Measurements from ENCODE around the gene EXOC4.
"Not testable (repeated sequence)": the region's sequence is repeated elsewhere in the genome, so short reads cannot be mapped to it uniquely, and the experiment has no call there.

The EXOC4 gene

DNA sequence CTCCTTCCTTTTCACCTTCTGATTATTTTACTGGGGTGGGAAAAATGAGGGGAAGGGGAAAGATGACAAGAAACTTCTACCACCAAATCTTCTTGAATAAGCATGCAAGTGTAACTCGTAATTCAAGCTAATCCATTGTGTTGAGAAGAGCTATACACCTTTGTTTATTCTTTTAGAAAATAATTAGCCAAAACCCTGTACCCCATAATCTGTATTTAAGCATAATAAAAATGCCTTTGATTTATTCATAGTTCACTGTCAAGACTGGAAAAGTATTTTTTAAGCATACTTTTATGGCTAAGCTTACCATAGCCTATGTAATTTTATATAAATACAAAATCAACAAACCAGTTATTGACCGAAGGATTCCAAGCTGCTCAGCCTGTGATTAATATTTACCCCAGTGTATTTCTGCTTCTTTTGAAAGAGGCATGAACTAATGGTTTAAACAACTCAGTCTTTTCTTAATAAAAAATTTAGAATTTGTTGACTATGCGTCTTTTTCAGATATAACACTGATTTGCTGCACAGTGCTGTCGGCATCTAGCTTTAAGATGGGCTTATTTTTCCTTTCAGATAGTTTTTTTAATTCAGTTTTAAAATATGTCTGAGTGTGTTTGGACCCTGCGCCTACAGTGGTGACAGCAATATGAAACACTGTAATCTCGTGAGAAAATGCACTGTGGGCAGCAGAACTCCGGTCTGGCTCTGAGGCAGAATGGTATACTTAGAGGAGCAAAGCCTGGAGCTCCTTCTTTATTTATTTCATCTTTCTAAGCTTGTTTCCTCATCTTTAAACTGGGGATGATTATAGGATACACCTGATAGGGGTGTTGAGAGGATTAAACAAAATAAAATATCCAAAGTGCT is 635.4 kb downstream of the EXOC4 start:
- H3K27me3 ChIP-seq (ENCODE audit: insufficient read depth, low read length): no peaks in the 10 kb centered on the region
- H3K4me1 ChIP-seq (ENCODE audit: insufficient read depth, low read length): no peaks in the 10 kb centered on the region
- no peaks in the 10 kb centered on the region for H3K9me3 ChIP-seq (ENCODE audit: low read length)
- H3K36me3 ChIP-seq (ENCODE audit: insufficient read depth, low read length): no peaks in the 10 kb centered on the region
- no peak overlapping the region for H3K4me3 ChIP-seq (ENCODE audit: low read length)
- no peak overlapping the region for H2AFZ ChIP-seq (ENCODE audit: low read depth, low read length)

DNA sequence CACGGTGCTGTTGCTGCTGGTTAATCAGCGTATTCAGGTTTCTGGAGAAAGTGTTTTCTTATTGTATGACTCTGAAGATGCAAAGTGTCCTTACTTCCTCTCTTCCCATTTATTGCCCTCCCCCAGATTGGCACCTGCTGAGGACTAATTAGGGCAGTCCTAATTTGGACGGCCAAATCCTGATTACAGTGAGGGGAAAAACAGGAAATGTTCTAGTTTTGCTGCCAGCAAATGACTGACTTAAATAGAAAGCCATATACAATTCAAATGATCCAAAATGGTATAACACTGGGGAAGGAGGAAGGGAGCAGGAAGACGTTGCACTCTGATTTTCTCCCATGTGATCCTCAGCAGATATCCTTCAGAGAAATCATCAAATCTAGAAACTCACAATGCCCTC is 651.9 kb downstream of the EXOC4 start:
- Histone ChIP-seq H3K36me3 (ENCODE audit: insufficient read depth, low read length) (no peaks in the 10 kb centered on the region), H3K4me3 (ENCODE audit: low read length) (no peak overlapping the region), H3K4me1 (ENCODE audit: insufficient read depth, low read length) (no peaks in the 10 kb centered on the region), H3K27me3 (ENCODE audit: insufficient read depth, low read length) (no peaks in the 10 kb centered on the region), H2AFZ (ENCODE audit: low read depth, low read length) (no peak overlapping the region), H3K9me3 (ENCODE audit: low read length) (no peaks in the 10 kb centered on the region)

DNA sequence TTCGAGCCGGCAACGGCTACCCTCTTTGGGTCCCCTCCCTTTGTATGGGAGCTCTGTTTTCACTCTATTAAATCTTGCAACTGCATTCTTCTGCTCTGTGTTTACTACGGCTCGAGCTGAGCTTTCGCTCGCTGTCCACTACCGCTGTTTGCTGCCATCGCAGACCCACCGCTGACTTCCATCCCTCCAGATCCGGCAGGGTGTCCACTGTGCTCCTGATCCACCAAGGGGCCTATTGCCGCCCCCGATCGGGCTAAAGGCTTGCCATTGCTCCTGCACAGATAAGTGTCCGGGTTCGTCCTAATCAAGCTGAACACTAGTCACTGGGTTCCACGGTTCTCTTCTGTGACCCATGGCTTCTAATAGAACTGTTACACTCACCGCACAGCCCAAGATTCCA is 653.7 kb downstream of the EXOC4 start:
- H3K4me1 ChIP-seq (ENCODE audit: insufficient read depth, low read length); H2AFZ ChIP-seq (ENCODE audit: low read depth, low read length); H3K27me3 ChIP-seq (ENCODE audit: insufficient read depth, low read length); H3K36me3 ChIP-seq (ENCODE audit: insufficient read depth, low read length); H3K9me3 ChIP-seq (ENCODE audit: low read length); H3K4me3 ChIP-seq (ENCODE audit: low read length): not testable (repeated sequence)

DNA sequence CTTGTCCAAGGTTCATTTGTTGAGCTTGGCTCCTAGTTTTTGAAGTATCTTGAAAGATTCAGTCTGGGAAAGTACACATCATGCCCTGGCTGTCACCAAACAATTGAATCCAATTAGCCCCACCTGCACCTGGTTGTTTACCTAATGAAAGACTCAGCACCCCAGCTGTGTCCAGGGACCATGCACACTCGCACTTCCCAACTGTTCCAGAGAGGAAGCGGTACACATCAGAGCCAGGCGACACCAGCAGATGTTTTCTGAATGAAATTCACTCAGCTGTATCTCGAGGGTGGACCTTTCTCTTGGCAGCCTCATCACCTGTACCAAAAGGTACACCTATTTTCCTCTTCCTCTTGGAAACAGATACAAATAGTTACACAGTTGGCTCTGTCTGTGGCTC is 657.9 kb downstream of the EXOC4 start:
- no peak overlapping the region for H2AFZ ChIP-seq (ENCODE audit: low read depth, low read length)

DNA sequence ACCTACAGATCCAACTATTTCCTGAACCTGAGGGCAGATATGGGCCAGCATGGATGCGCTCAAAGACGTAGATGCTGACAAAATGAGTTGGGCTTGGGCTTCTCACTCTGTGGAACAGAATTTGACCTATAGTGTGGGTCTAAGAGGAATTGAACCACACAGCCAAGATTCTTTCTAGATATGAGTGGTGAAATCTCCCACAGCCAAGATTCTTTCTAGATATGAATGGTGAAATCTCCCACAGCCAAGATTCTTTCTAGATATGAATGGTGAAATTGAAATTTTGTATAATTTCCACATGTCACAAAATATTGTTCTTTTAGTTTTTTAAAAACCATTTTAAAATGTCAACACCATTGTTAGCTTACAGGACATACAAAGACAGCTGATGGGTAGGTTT is 658.8 kb downstream of the EXOC4 start:
- Histone ChIP-seq H2AFZ (ENCODE audit: low read depth, low read length) (no peak overlapping the region), H3K4me3 (ENCODE audit: low read length) (no peak overlapping the region), H3K36me3 (ENCODE audit: insufficient read depth, low read length) (no peaks in the 10 kb centered on the region), H3K9me3 (ENCODE audit: low read length) (no peaks in the 10 kb centered on the region), H3K27me3 (ENCODE audit: insufficient read depth, low read length) (no peaks in the 10 kb centered on the region), H3K4me1 (ENCODE audit: insufficient read depth, low read length) (no peaks in the 10 kb centered on the region)

More for the DNA sequence above, 657.9 kb downstream of the EXOC4 start:
- Histone ChIP-seq H3K27me3 (ENCODE audit: insufficient read depth, low read length) (no peaks in the 10 kb centered on the region), H3K9me3 (ENCODE audit: low read length) (no peaks in the 10 kb centered on the region), H3K4me1 (ENCODE audit: insufficient read depth, low read length) (no peaks in the 10 kb centered on the region), H3K36me3 (ENCODE audit: insufficient read depth, low read length) (no peaks in the 10 kb centered on the region), H3K4me3 (ENCODE audit: low read length) (no peak overlapping the region)

DNA sequence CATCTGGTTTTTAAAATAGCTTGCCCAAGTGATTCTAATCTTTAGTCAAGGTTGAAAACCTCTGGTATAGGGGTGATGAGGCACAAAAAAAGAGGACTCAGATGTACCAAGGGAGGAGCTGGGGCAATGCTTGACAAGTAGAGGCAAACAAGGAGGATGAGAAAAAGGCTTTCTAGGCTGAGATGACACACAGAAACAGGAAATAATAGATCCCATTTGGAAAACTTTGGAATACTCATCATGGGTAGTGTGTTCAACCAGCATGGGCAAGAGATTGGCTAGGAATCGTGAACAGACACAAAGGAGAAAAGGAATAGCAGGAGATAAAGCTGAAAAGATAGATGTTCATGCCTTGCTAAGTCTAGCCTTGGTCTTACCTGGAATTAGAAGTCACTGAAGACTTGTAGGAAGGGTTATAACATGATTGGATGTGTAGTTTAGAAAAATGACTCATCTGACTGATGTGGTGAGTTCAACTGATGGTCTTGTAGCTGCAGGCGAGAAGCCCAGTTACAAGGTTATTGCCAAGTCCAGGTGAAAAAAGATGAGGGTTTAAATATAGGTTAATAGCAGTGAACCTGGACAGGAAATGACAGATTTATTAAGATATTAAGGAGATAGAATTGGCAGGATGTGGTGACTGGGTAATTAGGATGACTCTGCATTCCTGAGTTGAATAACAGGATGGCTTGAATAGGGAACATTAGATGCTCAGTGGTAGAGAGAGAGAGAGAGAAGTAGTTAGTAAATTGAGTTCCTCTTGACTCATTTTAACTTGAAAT is 660.2 kb downstream of the EXOC4 start:
- Histone ChIP-seq H2AFZ (ENCODE audit: low read depth, low read length) (no peak overlapping the region), H3K36me3 (ENCODE audit: insufficient read depth, low read length) (no peaks in the 10 kb centered on the region), H3K4me3 (ENCODE audit: low read length) (no peak overlapping the region), H3K9me3 (ENCODE audit: low read length) (no peaks in the 10 kb centered on the region), H3K27me3 (ENCODE audit: insufficient read depth, low read length) (no peaks in the 10 kb centered on the region), H3K4me1 (ENCODE audit: insufficient read depth, low read length) (no peaks in the 10 kb centered on the region)

DNA sequence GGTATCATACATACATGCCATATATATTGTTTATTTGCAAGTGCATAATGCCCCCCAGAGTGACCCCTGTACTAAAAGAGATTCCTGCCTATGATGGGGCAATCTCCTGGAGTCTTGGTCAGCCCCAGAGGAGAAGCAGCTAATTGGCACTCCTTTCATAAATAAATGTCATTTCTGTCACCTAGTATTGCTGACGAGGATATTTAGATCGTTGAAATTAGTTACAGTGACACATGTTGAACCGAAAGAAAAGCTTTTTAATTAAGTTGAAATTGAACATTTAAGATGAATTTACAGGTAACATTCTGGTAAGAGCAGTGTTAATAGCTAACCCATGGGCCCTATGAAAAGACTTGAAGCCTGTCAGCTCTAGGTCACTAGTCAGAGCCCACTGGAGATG is 663.7 kb downstream of the EXOC4 start:
- no peaks in the 10 kb centered on the region for H3K4me1 ChIP-seq (ENCODE audit: insufficient read depth, low read length)
- H3K9me3 ChIP-seq (ENCODE audit: low read length): peaks cover 5% of the 10 kb centered on the region
- H3K27me3 ChIP-seq (ENCODE audit: insufficient read depth, low read length): no peaks in the 10 kb centered on the region
- no peak overlapping the region for H2AFZ ChIP-seq (ENCODE audit: low read depth, low read length)
- H3K4me3 ChIP-seq (ENCODE audit: low read length): no peak overlapping the region
- peaks cover 2% of the 10 kb centered on the region for H3K36me3 ChIP-seq (ENCODE audit: insufficient read depth, low read length)

DNA sequence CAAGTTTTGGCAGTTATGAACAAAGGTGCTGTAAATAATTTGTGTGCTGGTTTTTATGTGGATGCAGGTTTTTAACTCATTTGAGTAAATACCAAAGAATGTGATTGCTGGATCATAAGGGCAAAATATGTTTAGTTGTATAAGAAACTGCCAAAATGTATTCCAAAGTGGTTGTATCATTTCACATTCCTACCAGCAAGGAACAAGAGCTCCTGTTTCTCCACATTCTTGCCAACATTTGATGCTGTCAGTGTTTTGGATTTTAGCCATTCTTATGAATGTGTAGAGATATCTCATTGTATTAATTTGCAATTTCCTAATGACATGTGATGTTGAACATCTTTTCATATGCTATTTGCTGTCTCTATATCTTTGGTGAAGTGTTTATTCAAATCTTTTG is 666.9 kb downstream of the EXOC4 start:
- peaks cover 2% of the 10 kb centered on the region for H3K4me1 ChIP-seq (ENCODE audit: insufficient read depth, low read length)
- no peak overlapping the region for H3K4me3 ChIP-seq (ENCODE audit: low read length)
- H3K36me3 ChIP-seq (ENCODE audit: insufficient read depth, low read length): peaks cover 2% of the 10 kb centered on the region
- H2AFZ ChIP-seq (ENCODE audit: low read depth, low read length): no peak overlapping the region
- H3K27me3 ChIP-seq (ENCODE audit: insufficient read depth, low read length): no peaks in the 10 kb centered on the region
- peaks cover 5% of the 10 kb centered on the region for H3K9me3 ChIP-seq (ENCODE audit: low read length)

DNA sequence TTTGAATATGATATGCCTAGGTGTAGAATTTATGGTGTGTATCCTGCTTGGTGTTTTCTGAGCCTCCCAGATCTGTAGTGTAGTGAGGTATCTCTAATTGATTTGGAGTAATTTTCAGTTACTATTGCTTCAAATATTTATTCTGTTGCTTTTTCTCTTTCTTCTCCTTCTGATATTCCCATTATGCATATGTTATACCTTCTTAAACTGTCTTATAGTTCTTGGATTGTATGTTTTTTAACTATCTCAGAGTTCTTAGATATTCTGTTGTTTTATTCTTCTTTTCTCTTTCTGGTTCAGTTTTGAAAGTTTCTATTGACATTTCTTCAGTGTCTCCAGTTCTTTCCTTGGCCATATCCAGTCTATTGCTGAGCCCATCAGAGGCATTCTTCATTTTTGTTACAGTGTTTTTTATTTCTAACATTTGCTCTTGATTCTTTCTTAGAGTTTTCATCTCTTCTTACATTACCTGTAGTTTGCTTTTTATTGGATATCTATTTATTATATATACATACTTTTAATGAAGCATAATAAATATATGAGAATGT is 668.8 kb downstream of the EXOC4 start:
- Histone ChIP-seq H3K4me3 (ENCODE audit: low read length) (no peak overlapping the region), H3K4me1 (ENCODE audit: insufficient read depth, low read length) (peaks cover 9% of the 10 kb centered on the region), H2AFZ (ENCODE audit: low read depth, low read length) (no peak overlapping the region), H3K9me3 (ENCODE audit: low read length) (peaks cover 5% of the 10 kb centered on the region), H3K36me3 (ENCODE audit: insufficient read depth, low read length) (peaks cover 2% of the 10 kb centered on the region), H3K27me3 (ENCODE audit: insufficient read depth, low read length) (no peaks in the 10 kb centered on the region)

DNA sequence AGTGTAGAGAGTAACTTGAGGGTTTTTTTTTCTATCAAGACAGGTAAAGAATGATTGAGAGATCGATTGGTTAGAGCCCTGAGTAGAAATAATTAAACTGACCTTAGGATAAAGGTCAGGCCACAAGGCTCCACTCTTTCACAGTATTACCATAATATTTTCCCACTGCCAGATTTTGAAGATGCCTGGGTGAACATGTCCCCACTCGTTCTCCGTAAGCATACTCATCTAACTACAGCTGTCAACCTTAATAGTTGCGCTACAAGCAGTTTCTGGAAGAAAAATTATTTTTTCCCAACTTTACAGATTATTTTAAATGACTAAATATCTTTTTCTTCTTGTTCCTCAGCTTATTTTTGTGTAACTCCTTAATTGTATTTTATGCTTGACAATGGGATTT is 671.1 kb downstream of the EXOC4 start:
- Histone ChIP-seq H3K27me3 (ENCODE audit: insufficient read depth, low read length) (no peaks in the 10 kb centered on the region), H3K4me1 (ENCODE audit: insufficient read depth, low read length) (peaks cover 9% of the 10 kb centered on the region), H3K4me3 (ENCODE audit: low read length) (no peak overlapping the region), H3K36me3 (ENCODE audit: insufficient read depth, low read length) (peaks cover 2% of the 10 kb centered on the region), H3K9me3 (ENCODE audit: low read length) (peaks cover 5% of the 10 kb centered on the region), H2AFZ (ENCODE audit: low read depth, low read length) (no peak overlapping the region)

DNA sequence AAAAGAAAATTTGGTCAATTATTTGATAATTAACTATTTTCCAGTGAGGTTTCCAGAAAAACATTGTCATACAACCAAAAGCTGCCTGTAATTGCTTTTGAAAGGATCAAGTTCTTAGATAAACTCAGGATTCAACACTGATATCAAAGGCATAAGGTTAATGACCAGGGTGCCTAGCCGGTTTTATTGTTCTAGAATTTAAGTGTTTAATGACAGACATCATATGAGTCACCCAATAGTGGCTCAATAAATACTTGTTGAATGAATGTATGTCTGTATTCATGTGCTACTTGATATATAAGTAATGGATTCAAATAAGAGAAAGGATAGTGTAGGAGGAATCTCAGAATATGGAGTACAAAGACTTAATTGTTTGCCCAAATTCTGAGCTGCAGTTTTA is 678.2 kb downstream of the EXOC4 start:
- H3K4me3 ChIP-seq (ENCODE audit: low read length): no peak overlapping the region
- peaks cover 41% of the 10 kb centered on the region for H3K4me1 ChIP-seq (ENCODE audit: insufficient read depth, low read length)
- no peak overlapping the region for H2AFZ ChIP-seq (ENCODE audit: low read depth, low read length)
- H3K27me3 ChIP-seq (ENCODE audit: insufficient read depth, low read length): no peaks in the 10 kb centered on the region
- no peaks in the 10 kb centered on the region for H3K36me3 ChIP-seq (ENCODE audit: insufficient read depth, low read length)
- no peaks in the 10 kb centered on the region for H3K9me3 ChIP-seq (ENCODE audit: low read length)

DNA sequence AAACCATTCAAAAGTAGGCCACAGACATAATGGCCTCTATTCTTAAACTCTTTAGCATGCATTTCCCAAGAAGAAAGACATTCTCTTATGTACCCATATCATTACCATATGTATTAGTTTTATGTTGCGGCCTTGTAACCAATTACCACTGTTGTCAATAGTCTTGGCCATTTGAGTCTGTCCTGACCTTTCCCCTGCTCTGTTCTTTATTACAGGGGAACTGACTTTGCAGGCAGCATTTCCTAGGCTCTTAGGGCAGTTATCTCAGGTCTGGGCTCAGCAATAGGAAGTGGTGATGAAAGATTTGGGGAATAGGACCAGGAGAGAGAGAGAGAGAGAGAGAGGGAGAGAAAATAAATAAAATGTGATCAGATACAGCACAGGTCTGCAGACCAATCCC is 679.7 kb downstream of the EXOC4 start:
- H3K4me1 ChIP-seq (ENCODE audit: insufficient read depth, low read length): peaks cover 42% of the 10 kb centered on the region
- H3K27me3 ChIP-seq (ENCODE audit: insufficient read depth, low read length): no peaks in the 10 kb centered on the region
- H3K9me3 ChIP-seq (ENCODE audit: low read length): no peaks in the 10 kb centered on the region
- H3K4me3 ChIP-seq (ENCODE audit: low read length): no peak overlapping the region
- no peak overlapping the region for H2AFZ ChIP-seq (ENCODE audit: low read depth, low read length)
- H3K36me3 ChIP-seq (ENCODE audit: insufficient read depth, low read length): no peaks in the 10 kb centered on the region

DNA sequence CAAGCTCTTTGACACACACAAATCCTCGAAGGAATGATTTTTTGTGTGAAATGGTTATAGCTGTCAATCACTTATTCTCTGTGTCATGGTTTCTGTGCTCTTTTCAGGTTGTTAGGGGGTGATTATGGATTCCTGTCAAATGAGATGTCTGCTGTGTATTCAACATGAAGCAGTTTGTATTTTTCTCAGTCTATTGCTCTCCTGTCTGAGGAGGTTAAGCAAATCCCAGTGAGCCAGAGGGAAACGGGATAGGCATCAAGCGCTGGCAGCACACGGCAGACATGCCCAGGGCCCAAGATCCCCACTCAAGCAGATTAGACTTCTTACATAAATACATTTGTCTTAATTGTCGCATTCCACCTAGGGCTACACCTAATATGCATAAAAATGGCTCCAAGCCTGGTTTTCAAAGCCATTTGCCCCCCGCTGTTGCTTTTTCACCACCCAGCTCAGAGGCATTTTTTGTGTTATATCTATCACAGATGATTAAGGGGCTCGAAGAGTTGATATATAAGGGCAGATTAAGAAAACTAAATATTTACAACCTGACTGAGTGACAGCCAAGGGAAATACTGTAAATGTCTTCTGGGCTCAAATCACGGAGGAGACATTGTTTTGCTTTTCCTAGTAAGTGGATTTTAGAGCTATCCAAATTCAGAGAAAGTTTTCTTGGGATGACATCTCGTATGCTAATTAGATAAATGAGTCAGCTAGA is 681.5 kb downstream of the EXOC4 start:
- Histone ChIP-seq H3K4me3 (ENCODE audit: low read length) (no peak overlapping the region), H2AFZ (ENCODE audit: low read depth, low read length) (no peak overlapping the region), H3K27me3 (ENCODE audit: insufficient read depth, low read length) (no peaks in the 10 kb centered on the region)

More for the DNA sequence above, 681.5 kb downstream of the EXOC4 start:
- H3K9me3 ChIP-seq (ENCODE audit: low read length): no peaks in the 10 kb centered on the region
- peaks cover 42% of the 10 kb centered on the region for H3K4me1 ChIP-seq (ENCODE audit: insufficient read depth, low read length)
- H3K36me3 ChIP-seq (ENCODE audit: insufficient read depth, low read length): peaks cover 3% of the 10 kb centered on the region
